Keratinocyte (primary cell): ENCODE measurements around the gene ADAM22. TPM values are rescaled to one million over a fixed set of nuclear protein-coding genes. Genes with fewer than 3 reads are reported as not detected.

Experiments
- DNase-seq: peaks from one replicate; pipeline ENCODE4 v3.0.0-alpha.2; 2011; ENCODE audit warnings: low read depth, missing footprints, low spot score
- FAIRE-seq: peaks from 2 replicates; lab custom pipeline; 2011; peaks lifted over from hg19 to GRCh38; lab: Jason Lieb, UNC
- H2AFZ ChIP-seq: 2 replicates; pipeline ENCODE4 v1.6.0; 2012; ENCODE audit warnings: low read length, control low read depth, inconsistent platforms; ENCODE audit not compliant: control insufficient read depth
- H3K27ac ChIP-seq: 2 replicates; pipeline ENCODE4 v1.5.1; 2011; ENCODE audit warnings: low read length; ENCODE audit not compliant: control insufficient read depth, insufficient read depth
- H3K27me3 ChIP-seq: 3 replicates; pipeline ENCODE4 v1.6.0; 2011; ENCODE audit warnings: low read length; ENCODE audit not compliant: control insufficient read depth, insufficient read depth; ENCODE audit errors: extremely low read depth
- H3K36me3 ChIP-seq, 2 experiments: 2 replicates in 1 of 2; 3 replicates in 1 of 2; pipeline ENCODE4 v1.5.1; 2011; ENCODE audit warnings: low read length in 2 of 2, mild to moderate bottlenecking in 1 of 2; ENCODE audit not compliant: control insufficient read depth in 2 of 2, insufficient read depth in 2 of 2; ENCODE audit errors: extremely low read depth in 1 of 2
- H3K4me1 ChIP-seq: 3 replicates; pipeline ENCODE4 v1.5.1; 2011; ENCODE audit warnings: low read length; ENCODE audit not compliant: control insufficient read depth, insufficient read depth; ENCODE audit errors: extremely low read depth
- H3K4me2 ChIP-seq: 3 replicates; pipeline ENCODE4 v1.6.0; 2011; ENCODE audit warnings: low read depth, low read length; ENCODE audit not compliant: control insufficient read depth, insufficient read depth; ENCODE audit errors: extremely low read depth
- H3K4me3 ChIP-seq, 3 experiments: fragments of 200-600 bp in 1 of 3; sonication (generic) in 1 of 3; 2 replicates in 2 of 3; 3 replicates in 1 of 3; pipeline ENCODE4 v1.5.1; 2011 to 2016; ENCODE audit warnings: low read length in 3 of 3, mild to moderate bottlenecking in 3 of 3, control low read depth in 2 of 3, inconsistent platforms in 1 of 3, low read depth in 1 of 3, mixed read lengths in 1 of 3, mixed run types in 1 of 3, moderate library complexity in 1 of 3; ENCODE audit not compliant: control insufficient read depth in 2 of 3, insufficient read depth in 2 of 3; ENCODE audit errors: extremely low read depth in 1 of 3
- H3K79me2 ChIP-seq: 2 replicates; pipeline ENCODE4 v1.6.0; 2012; ENCODE audit warnings: low read length; ENCODE audit not compliant: control insufficient read depth, insufficient read depth
- H3K9ac ChIP-seq: 3 replicates; pipeline ENCODE4 v1.6.0; 2011; ENCODE audit warnings: low read length; ENCODE audit not compliant: control insufficient read depth, insufficient read depth; ENCODE audit errors: extremely low read depth
- H3K9me1 ChIP-seq: 3 replicates; pipeline ENCODE4 v1.6.0; 2011; ENCODE audit warnings: low read length; ENCODE audit not compliant: control insufficient read depth, insufficient read depth; ENCODE audit errors: extremely low read depth
- H3K9me3 ChIP-seq: 2 replicates; pipeline ENCODE4 v1.5.1; 2012; ENCODE audit warnings: low read depth, low read length; ENCODE audit not compliant: control insufficient read depth
- H4K20me1 ChIP-seq: 3 replicates; pipeline ENCODE4 v1.6.0; 2011; ENCODE audit warnings: low read length; ENCODE audit not compliant: control insufficient read depth, insufficient read depth; ENCODE audit errors: extremely low read depth
- EZH2 ChIP-seq: IDR thresholded peaks from one replicate; pipeline ENCODE4 v1.6.1; 2012; ENCODE audit warnings: inconsistent platforms, mild to moderate bottlenecking, low read length, moderate library complexity
- dilution Hi-C: fragments of 300-500 bp; cut with MboI; formaldehyde crosslinking; loops from one replicate; pipeline ENCODE4 v1.7.0; 2020; ENCODE audit warnings: low sequenced_read_pairs; ENCODE audit not compliant: extremely low pct_ligation_motif_present
- polyA plus RNA-seq, 5 experiments: library from polyadenylated mRNA; depleted of rRNA in 3 of 5; stranded (reverse) in 3 of 5; stranded (forward) in 1 of 5; unstranded in 1 of 5; fragments of >200 nt; gene quantifications; 1 replicate in 1 of 5; 2 replicates in 3 of 5; 3 replicates in 1 of 5; pipeline versions ENCODE4 v1.2.1 to v1.2.3, GENCODE V29; 2011 to 2012; ENCODE audit warnings: missing spikeins in 2 of 5, low read depth in 1 of 5, low replicate concordance in 1 of 5
- TF ChIP-seq, protein P1 (sequence below), 3 experiments: IDR thresholded peaks in 1 of 3; conservative IDR thresholded peaks in 1 of 3; optimal IDR thresholded peaks in 1 of 3; 2 replicates in 2 of 3; 3 replicates in 1 of 3; pipeline versions ENCODE3 to v1.5.1; 2011; ENCODE audit warnings: low read length in 3 of 3, mild to moderate bottlenecking in 3 of 3, moderate library complexity in 2 of 3, control low read depth in 1 of 3, inconsistent platforms in 1 of 3; ENCODE audit not compliant: insufficient read depth in 2 of 3; ENCODE audit errors: extremely low read depth in 1 of 3

Gene ADAM22
- polyA plus RNA-seq, 1 donor (not counting 4 experiments of a cell fraction or from before 2014, with no cell fraction given): 0.07 TPM

DNA sequence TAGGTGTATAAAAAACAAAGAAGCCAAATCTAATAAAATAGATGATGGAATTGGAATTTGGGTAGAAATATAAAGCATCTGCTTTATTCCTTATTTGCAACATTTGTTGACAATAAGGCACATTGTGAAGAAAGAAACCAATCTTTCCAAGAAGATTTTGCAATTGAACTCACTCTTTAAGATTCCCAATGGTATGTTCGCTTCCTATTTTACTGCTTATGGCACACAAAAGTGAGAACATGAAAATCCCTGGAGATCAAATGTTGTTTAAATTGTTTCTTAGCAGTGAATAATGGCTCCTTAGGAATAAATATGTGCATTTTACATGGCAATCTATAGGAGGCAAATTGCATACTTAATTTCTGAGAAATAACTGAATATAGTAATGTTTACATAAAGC lies 84.5 kb downstream of the ADAM22 start:
- H3K4me1 ChIP-seq: no peaks in the 10 kb centered on the region
- dilution Hi-C loops: no loop called here
- no peak for TF ChIP-seq EZH2
- TF ChIP-seq, protein P1, sequence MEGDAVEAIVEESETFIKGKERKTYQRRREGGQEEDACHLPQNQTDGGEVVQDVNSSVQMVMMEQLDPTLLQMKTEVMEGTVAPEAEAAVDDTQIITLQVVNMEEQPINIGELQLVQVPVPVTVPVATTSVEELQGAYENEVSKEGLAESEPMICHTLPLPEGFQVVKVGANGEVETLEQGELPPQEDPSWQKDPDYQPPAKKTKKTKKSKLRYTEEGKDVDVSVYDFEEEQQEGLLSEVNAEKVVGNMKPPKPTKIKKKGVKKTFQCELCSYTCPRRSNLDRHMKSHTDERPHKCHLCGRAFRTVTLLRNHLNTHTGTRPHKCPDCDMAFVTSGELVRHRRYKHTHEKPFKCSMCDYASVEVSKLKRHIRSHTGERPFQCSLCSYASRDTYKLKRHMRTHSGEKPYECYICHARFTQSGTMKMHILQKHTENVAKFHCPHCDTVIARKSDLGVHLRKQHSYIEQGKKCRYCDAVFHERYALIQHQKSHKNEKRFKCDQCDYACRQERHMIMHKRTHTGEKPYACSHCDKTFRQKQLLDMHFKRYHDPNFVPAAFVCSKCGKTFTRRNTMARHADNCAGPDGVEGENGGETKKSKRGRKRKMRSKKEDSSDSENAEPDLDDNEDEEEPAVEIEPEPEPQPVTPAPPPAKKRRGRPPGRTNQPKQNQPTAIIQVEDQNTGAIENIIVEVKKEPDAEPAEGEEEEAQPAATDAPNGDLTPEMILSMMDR (optimal IDR thresholded peaks at IDR 0.05 in 1 of 3, IDR thresholded peaks at IDR 0.05 in 1 of 3, conservative IDR thresholded peaks at IDR 0.05 in 1 of 3; ENCODE audit: extremely low read depth in 1 of 3, insufficient read depth in 2 of 3, low read length in 3 of 3): no peak
- FAIRE-seq: no peak
- no peaks in the 10 kb centered on the region for H3K9me1 ChIP-seq
- no peak overlapping the region for H3K9ac ChIP-seq
- no peak overlapping the region for H3K27ac ChIP-seq
- H3K36me3 ChIP-seq: no peaks in the 10 kb centered on the region
- no peaks in the 10 kb centered on the region for H3K79me2 ChIP-seq
- no peak for DNase-seq
- no peak overlapping the region for H3K4me3 ChIP-seq
- H3K27me3 ChIP-seq: no peaks in the 10 kb centered on the region
- H3K4me2 ChIP-seq: no peak overlapping the region
- no peaks in the 10 kb centered on the region for H3K9me3 ChIP-seq
- H4K20me1 ChIP-seq: no peaks in the 10 kb centered on the region
- H2AFZ ChIP-seq: no peak overlapping the region

DNA sequence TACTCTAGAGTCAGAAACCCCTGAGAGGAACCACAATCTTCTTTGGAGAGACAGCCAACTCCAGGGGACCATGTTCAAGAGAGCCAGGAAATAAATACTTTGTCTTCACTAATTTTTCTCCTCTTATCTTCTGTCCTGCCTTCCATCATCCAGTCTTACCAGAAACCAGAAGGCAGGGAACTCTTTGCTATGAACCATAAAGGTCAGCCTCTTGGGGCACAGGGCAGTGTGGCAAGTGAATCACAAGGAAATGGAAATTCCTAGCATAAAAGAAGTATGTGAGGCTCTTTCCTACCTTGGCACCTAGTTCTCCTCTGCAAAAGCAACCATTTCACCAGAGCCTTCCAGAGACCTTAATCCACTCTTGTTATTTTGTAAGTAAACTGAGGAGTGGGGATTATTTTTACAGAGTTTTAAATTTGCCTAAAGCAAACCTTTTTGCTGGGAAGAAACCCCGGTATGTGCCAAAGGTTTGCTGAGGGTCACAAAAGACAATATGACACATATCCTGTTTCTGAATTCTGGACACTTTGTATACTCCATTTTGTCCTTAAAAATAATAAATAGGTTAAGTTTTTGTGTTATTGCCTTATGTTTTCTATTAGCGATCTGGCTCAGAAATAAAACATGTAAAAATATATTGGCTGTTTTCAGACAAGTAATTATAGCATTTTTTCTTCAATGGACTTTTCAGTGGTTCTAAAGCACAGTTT lies 87.1 kb downstream of the ADAM22 start:
- H3K4me1 ChIP-seq: no peaks in the 10 kb centered on the region
- no peak for DNase-seq
- H3K9me1 ChIP-seq: no peaks in the 10 kb centered on the region
- no peaks in the 10 kb centered on the region for H3K9me3 ChIP-seq
- no peaks in the 10 kb centered on the region for H4K20me1 ChIP-seq
- no peak overlapping the region for H3K9ac ChIP-seq
- no peak overlapping the region for H3K27ac ChIP-seq
- no peak for FAIRE-seq
- H3K4me2 ChIP-seq: no peak overlapping the region
- H3K27me3 ChIP-seq: no peaks in the 10 kb centered on the region
- dilution Hi-C loops: no loop called here
- no peaks in the 10 kb centered on the region for H3K79me2 ChIP-seq
- no peak for TF ChIP-seq EZH2
- TF ChIP-seq, protein P1 (optimal IDR thresholded peaks at IDR 0.05 in 1 of 3, IDR thresholded peaks at IDR 0.05 in 1 of 3, conservative IDR thresholded peaks at IDR 0.05 in 1 of 3; ENCODE audit: extremely low read depth in 1 of 3, insufficient read depth in 2 of 3, low read length in 3 of 3): no peak
- no peak overlapping the region for H2AFZ ChIP-seq
- H3K36me3 ChIP-seq: no peaks in the 10 kb centered on the region
- no peak overlapping the region for H3K4me3 ChIP-seq
